ENCODE data around the gene SRC.

- no peak for TF ChIP-seq CTCF (IDR thresholded peaks at IDR 0.05)
- no peak for TF ChIP-seq POLR2A (IDR thresholded peaks at IDR 0.05)
These were observed 12.6 kb downstream of the SRC start for GRCh38 chr20:37358366-37359150.

Data from body of pancreas (tissue), 4 donors.